ENCODE results near the gene TTLL11.

The TTLL11 gene

DNA sequence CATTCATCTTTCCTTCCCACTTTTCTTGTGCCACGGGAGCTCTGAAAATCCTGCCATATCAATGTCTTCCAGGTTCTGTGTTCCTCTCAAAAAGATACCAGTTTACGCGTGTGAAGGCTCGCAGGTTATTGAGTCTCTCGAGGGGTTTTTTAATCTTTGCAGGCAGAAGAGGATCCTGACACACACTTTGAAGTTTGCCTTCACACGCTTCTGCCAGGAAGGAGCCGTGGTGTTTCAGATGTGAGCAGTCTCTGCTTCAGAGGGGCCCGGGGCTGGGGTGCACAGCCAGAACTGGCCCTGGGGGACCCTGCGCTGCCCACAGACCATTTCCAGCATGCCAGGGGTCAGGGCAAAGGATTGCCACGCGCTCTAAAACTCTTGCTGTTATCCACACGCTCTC lies 167.2 kb downstream of the TTLL11 start:
- Histone ChIP-seq H3K9ac (no peak overlapping the region), H3K4me1 (no peaks in the 10 kb centered on the region)

DNA sequence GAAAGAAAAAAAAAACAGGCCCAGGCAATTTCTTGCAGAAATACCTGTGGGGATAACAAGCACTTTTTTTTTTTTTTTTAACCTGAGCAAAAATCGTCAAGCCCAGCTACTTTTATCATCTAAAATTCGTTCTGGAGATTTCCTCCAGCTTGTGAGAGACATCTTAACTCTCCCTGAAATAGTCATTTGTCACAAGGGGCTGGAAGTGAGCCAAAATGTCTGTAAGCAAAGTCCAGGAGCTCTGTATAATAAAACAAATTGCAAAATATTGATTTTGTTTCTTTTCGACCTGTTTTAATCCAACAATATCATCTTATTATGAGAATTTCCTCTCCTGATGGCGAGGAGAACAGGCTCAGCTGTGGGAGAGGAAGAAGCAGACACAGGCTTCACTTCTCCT lies 168.4 kb downstream of the TTLL11 start:
- TF ChIP-seq, protein P1, sequence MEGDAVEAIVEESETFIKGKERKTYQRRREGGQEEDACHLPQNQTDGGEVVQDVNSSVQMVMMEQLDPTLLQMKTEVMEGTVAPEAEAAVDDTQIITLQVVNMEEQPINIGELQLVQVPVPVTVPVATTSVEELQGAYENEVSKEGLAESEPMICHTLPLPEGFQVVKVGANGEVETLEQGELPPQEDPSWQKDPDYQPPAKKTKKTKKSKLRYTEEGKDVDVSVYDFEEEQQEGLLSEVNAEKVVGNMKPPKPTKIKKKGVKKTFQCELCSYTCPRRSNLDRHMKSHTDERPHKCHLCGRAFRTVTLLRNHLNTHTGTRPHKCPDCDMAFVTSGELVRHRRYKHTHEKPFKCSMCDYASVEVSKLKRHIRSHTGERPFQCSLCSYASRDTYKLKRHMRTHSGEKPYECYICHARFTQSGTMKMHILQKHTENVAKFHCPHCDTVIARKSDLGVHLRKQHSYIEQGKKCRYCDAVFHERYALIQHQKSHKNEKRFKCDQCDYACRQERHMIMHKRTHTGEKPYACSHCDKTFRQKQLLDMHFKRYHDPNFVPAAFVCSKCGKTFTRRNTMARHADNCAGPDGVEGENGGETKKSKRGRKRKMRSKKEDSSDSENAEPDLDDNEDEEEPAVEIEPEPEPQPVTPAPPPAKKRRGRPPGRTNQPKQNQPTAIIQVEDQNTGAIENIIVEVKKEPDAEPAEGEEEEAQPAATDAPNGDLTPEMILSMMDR (IDR thresholded peaks at IDR 0.05), result no peak
- no peaks in the 10 kb centered on the region for H3K79me2 ChIP-seq
- H3K4me1 ChIP-seq, result no peaks in the 10 kb centered on the region
- no peak overlapping the region for H3K4me3 ChIP-seq (ENCODE audit: low read depth, low read length)
- no peaks in the 10 kb centered on the region for H3K36me3 ChIP-seq (ENCODE audit: control insufficient read depth, insufficient read depth, low read length)
- H3K9me3 ChIP-seq (ENCODE audit: control insufficient read depth, low read length), result no peaks in the 10 kb centered on the region
- H3K9ac ChIP-seq, result no peak overlapping the region
- H3K27me3 ChIP-seq (ENCODE audit: control insufficient read depth, insufficient read depth, low read length), result no peaks in the 10 kb centered on the region
- H3K27ac ChIP-seq, result no peak overlapping the region
- no peak overlapping the region for H3K4me2 ChIP-seq (ENCODE audit: low read length)
- no peak overlapping the region for H2AFZ ChIP-seq

More for the DNA sequence above, 167.2 kb downstream of the TTLL11 start:
- Histone ChIP-seq H3K36me3 (ENCODE audit: control insufficient read depth, insufficient read depth, low read length) (no peaks in the 10 kb centered on the region), H3K9me3 (ENCODE audit: control insufficient read depth, low read length) (no peaks in the 10 kb centered on the region), H3K27ac (no peak overlapping the region), H3K27me3 (ENCODE audit: control insufficient read depth, insufficient read depth, low read length) (no peaks in the 10 kb centered on the region), H2AFZ (no peak overlapping the region), H3K4me3 (ENCODE audit: low read depth, low read length) (no peak overlapping the region), H3K79me2 (no peaks in the 10 kb centered on the region), H3K4me2 (ENCODE audit: low read length) (no peak overlapping the region)
- TF ChIP-seq, protein P1 (IDR thresholded peaks at IDR 0.05), result no peak

DNA sequence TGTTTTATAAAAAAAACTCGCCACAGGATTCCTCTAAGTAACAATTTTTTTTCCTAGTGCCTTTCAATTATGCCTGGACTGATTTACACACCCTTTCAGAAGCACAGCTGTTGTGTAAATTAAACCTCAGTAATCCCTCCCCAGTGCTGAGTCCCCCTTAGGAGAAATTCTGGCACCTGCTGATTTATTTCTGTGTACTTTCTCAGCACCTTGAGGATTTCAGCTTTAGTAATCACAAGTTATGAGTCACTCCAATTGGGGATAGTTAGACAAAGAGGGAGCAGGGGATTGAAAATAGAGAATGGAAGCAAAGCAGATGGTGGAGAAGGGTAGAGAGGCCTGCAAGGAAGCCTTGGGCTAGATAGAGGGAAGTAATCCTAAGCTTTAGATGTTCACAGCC lies 171.7 kb downstream of the TTLL11 start:
- Histone ChIP-seq H3K4me1 (no peaks in the 10 kb centered on the region), H3K9ac (no peak overlapping the region), H3K36me3 (ENCODE audit: control insufficient read depth, insufficient read depth, low read length) (no peaks in the 10 kb centered on the region), H3K79me2 (no peaks in the 10 kb centered on the region), H3K27me3 (ENCODE audit: control insufficient read depth, insufficient read depth, low read length) (no peaks in the 10 kb centered on the region), H3K4me3 (ENCODE audit: low read depth, low read length) (no peak overlapping the region), H3K9me3 (ENCODE audit: control insufficient read depth, low read length) (no peaks in the 10 kb centered on the region), H2AFZ (no peak overlapping the region), H3K27ac (no peak overlapping the region), H3K4me2 (ENCODE audit: low read length) (peak overlapping the region; percentile 14)
- TF ChIP-seq, protein P1 (IDR thresholded peaks at IDR 0.05), result no peak

DNA sequence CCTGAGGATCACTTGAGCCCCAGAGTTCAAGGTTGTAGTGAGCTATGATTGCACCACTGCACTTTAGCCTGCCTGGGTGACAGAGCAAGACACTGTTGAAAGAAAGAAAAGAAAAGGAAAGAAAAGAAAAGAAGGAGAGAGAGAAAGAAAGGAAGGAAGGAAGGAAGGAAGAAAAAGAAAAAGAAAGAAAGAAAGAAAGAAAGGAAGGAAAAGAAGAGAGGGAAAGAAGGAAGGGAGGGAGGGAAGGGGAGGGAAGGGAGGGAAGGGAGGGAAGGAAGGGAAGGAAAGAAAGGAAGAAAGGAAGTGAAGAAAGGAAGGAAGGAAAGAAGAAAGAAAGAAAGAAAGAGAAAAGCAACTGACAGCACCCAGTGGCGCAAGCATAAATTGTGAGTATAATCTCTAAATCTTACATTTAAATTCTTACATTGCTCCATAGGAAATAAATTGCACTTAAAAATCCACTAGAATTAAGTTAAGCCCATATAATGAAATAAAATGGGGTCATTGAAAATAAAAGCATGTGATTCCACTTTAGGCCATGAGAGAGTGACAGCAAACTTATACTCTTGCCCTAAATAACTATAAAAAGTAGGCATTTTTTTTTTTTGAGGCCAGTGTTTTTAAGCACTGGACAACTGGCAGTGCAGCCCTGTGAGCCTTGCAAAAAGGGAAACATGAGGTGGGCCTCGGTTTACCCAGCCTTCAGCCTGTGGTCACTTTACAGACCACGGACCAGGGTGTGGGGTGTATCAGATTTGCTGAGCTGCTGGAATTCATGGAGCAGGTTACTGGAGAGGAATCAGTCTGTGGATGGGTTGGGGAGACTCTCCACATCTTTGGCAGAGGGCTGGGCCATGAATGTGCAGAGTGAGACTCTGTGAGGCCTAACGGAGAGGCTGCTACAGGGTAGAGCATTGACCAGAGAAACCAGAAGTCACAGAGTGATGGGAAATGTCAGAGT lies 175.5 kb downstream of the TTLL11 start:
- H2AFZ ChIP-seq, result no peak overlapping the region
- H3K9me3 ChIP-seq (ENCODE audit: control insufficient read depth, low read length), result no peaks in the 10 kb centered on the region
- no peaks in the 10 kb centered on the region for H3K79me2 ChIP-seq
- no peaks in the 10 kb centered on the region for H3K27me3 ChIP-seq (ENCODE audit: control insufficient read depth, insufficient read depth, low read length)
- no peak overlapping the region for H3K4me3 ChIP-seq (ENCODE audit: low read depth, low read length)
- no peak overlapping the region for H3K27ac ChIP-seq
- no peaks in the 10 kb centered on the region for H3K4me1 ChIP-seq
- TF ChIP-seq, protein P1 (IDR thresholded peaks at IDR 0.05), result no peak
- H3K4me2 ChIP-seq (ENCODE audit: low read length), result no peak overlapping the region
- no peaks in the 10 kb centered on the region for H3K36me3 ChIP-seq (ENCODE audit: control insufficient read depth, insufficient read depth, low read length)
- no peak overlapping the region for H3K9ac ChIP-seq

DNA sequence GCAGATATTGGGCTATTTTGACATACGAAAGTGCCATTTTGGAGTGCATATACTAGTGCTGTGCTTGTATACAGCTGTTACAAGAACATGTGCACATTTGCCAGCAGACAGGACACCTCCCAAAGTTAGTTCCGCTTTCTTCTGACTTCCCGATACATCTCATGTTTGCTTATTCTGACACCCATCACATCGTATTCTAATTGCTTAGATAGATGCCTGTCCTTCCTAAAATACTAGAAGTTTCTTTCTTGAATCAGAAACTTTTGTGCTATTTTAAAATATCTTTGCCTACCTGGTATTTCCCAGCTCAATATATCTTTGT lies 177.8 kb downstream of the TTLL11 start:
- no peaks in the 10 kb centered on the region for H3K4me1 ChIP-seq
- TF ChIP-seq, protein P1 (IDR thresholded peaks at IDR 0.05), result no peak

More for the DNA sequence above, 177.8 kb downstream of the TTLL11 start:
- no peak overlapping the region for H3K4me3 ChIP-seq (ENCODE audit: low read depth, low read length)
- H3K9me3 ChIP-seq (ENCODE audit: control insufficient read depth, low read length), result no peaks in the 10 kb centered on the region
- no peak overlapping the region for H3K27ac ChIP-seq
- H3K27me3 ChIP-seq (ENCODE audit: control insufficient read depth, insufficient read depth, low read length), result no peaks in the 10 kb centered on the region
- no peak overlapping the region for H3K9ac ChIP-seq
- H3K4me2 ChIP-seq (ENCODE audit: low read length), result no peak overlapping the region
- no peaks in the 10 kb centered on the region for H3K79me2 ChIP-seq
- H3K36me3 ChIP-seq (ENCODE audit: control insufficient read depth, insufficient read depth, low read length), result no peaks in the 10 kb centered on the region
- H2AFZ ChIP-seq, result no peak overlapping the region
